Measurements from ENCODE around the gene SCYL1.

SCYL1 gene

GRCh38 chr11:65572356-65573051 is 47.6 kb downstream of the SCYL1 start, which contains the start of gene FAM89B:
FAM89B (plus strand) TSS chr11:65572538; CDS start chr11:65572670, 132 bp downstream.
- DNase-seq: peak; percentile 83

- DNase-seq: no peak
Observed at GRCh38 chr11:65573391-65574079, 48.7 kb downstream of the SCYL1 start.

- peak; percentile 77 for DNase-seq
Observed at GRCh38 chr11:65574109-65574810, 49.4 kb downstream of the SCYL1 start.

- DNase-seq: no peak
Observed at GRCh38 chr11:65574811-65575567, 50.1 kb downstream of the SCYL1 start.

- peak; percentile 68 for DNase-seq
Observed at GRCh38 chr11:65575568-65576231, 50.8 kb downstream of the SCYL1 start, which contains the start of gene EHBP1L1. EHBP1L1 (plus strand) TSS chr11:65576053; CDS start chr11:65576303, 250 bp downstream.

- no peak for DNase-seq
Observed at GRCh38 chr11:65576232-65576866, 51.5 kb downstream of the SCYL1 start.

- DNase-seq: no peak
Observed at GRCh38 chr11:65576867-65577755, 52.2 kb downstream of the SCYL1 start.

GRCh38 chr11:65577756-65578109 is 52.9 kb downstream of the SCYL1 start:
- DNase-seq: no peak

GRCh38 chr11:65578134-65578533 is 53.3 kb downstream of the SCYL1 start:
- DNase-seq: no peak

- no peak for DNase-seq
Observed at GRCh38 chr11:65578667-65579066, 53.8 kb downstream of the SCYL1 start.

GRCh38 chr11:65579291-65579690 is 54.4 kb downstream of the SCYL1 start:
- no peak for DNase-seq

- no peak for DNase-seq
Observed at GRCh38 chr11:65580031-65580692, 55.3 kb downstream of the SCYL1 start.

GRCh38 chr11:65580756-65581155 is 55.9 kb downstream of the SCYL1 start:
- DNase-seq: no peak

GRCh38 chr11:65581928-65582327 is 57.0 kb downstream of the SCYL1 start:
- no peak for DNase-seq

GRCh38 chr11:65583589-65583988 is 58.7 kb downstream of the SCYL1 start:
- no peak for DNase-seq

GRCh38 chr11:65584106-65584505 is 59.2 kb downstream of the SCYL1 start:
- DNase-seq: no peak

GRCh38 chr11:65584723-65585171 is 59.9 kb downstream of the SCYL1 start:
- DNase-seq: no peak

- DNase-seq: no peak
Observed at GRCh38 chr11:65585396-65586246, 60.7 kb downstream of the SCYL1 start.

GRCh38 chr11:65586247-65586630 is 61.4 kb downstream of the SCYL1 start:
- no peak for DNase-seq

Measured in activated CD4-positive, alpha-beta T cell treated with anti-CD3 and anti-CD28 coated beads for 1 hour (primary cell).